ENCODE measurements around the gene CYGB. TPM values are rescaled to one million over a fixed set of nuclear protein-coding genes. Genes with fewer than 3 reads are reported as not detected.

Gene CYGB
- total RNA-seq, 1 donor from 2014 or later = 9.1 TPM

DNA sequence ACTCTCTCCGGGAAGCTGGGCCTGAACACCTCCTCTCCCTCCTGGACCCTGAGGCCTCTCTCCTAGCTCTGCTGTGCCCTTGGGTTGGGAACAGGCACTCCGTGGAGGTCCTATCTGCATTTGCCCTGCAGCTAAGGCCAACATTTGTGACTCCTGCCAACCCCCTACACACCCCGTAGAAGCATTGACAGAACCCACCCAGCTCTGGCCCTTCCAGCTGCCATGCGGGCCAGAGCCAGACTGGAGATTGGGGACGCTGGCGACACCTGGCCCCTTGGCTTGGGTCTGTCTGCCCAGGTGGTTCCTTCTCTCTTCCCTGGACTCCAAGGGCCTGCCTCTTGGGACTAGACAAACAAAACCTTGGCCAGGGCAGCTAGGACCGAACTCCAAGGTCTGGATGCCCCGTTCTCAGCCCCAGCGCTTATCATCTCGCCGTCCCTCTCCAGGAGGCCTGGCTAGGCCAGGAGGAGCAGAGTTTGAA lies 35.6 kb downstream of the CYGB start:
- no peaks in the 10 kb centered on the region for H3K36me3 Mint-ChIP-seq (ENCODE audit: unreplicated experiment)
- H3K4me1 Mint-ChIP-seq (ENCODE audit: unreplicated experiment) = peaks cover 47% of the 10 kb centered on the region
- peaks cover 1% of the 10 kb centered on the region for H3K27me3 Mint-ChIP-seq (ENCODE audit: unreplicated experiment)
- DNase-seq (ENCODE audit: extremely low spot score, unreplicated experiment) = no peak
- peak overlapping the region; percentile 89 for H3K27ac Mint-ChIP-seq (ENCODE audit: unreplicated experiment)
- no peaks in the 10 kb centered on the region for H3K9me3 Mint-ChIP-seq (ENCODE audit: unreplicated experiment)
- H3K4me3 Mint-ChIP-seq (ENCODE audit: unreplicated experiment) = peak overlapping the region; percentile 81
- TF ChIP-seq, protein P1, sequence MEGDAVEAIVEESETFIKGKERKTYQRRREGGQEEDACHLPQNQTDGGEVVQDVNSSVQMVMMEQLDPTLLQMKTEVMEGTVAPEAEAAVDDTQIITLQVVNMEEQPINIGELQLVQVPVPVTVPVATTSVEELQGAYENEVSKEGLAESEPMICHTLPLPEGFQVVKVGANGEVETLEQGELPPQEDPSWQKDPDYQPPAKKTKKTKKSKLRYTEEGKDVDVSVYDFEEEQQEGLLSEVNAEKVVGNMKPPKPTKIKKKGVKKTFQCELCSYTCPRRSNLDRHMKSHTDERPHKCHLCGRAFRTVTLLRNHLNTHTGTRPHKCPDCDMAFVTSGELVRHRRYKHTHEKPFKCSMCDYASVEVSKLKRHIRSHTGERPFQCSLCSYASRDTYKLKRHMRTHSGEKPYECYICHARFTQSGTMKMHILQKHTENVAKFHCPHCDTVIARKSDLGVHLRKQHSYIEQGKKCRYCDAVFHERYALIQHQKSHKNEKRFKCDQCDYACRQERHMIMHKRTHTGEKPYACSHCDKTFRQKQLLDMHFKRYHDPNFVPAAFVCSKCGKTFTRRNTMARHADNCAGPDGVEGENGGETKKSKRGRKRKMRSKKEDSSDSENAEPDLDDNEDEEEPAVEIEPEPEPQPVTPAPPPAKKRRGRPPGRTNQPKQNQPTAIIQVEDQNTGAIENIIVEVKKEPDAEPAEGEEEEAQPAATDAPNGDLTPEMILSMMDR (IDR thresholded peaks at IDR 0.05) = no peak

DNA sequence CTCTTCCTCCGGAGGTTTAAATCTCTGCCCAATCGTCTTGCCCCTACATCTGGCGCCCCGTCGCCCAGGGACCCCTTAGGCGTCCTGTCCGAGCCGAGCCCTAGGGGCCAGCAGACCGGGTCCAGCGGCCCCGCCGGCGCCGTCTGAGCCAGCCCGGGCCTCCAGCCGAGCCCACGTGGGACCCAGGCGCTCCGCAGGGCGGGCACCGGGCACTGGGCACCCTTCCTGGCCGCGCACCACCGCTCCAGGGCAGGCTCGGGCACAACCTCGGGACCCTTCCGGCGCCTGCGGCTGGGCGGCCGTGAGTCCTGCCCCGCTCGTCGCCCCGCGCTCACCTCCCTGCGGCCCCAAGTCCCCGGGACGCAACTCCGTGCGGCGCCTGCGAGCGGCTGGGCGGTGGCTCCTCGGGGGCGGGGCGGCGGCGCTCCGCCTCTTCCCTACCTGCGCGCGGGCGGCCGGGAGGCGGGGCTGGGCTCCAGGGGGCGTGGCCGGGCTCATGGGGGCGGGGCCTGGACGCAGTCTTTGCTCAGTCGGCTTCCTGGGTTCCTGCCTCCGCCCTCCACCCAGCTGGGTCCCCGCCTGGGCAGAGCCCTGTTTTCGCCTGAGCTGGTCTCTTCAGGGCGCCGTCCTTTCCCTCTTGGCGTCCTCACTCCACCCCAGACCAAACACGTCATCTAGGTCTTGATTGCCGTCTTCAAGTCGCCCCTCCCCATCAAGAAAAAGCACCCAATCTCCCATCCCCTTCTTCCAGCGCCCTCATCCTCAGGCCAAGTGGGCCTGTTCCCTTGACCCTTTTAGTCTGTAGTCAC lies 36.3 kb downstream of the CYGB start, which contains the start of gene RHBDF2:
TSS of gene RHBDF2 (minus strand) at position 406 of the 809 bp plus-strand sequence. CDS start 19,899 bp downstream, outside the sequence.
- no peaks in the 10 kb centered on the region for H3K27me3 Mint-ChIP-seq (ENCODE audit: unreplicated experiment)
- H3K9me3 Mint-ChIP-seq (ENCODE audit: unreplicated experiment) = no peaks in the 10 kb centered on the region
- H3K27ac Mint-ChIP-seq (ENCODE audit: unreplicated experiment) = peak within 1 kb of the TSS; percentile 89
- peaks cover 51% of the 10 kb centered on the region for H3K4me1 Mint-ChIP-seq (ENCODE audit: unreplicated experiment)
- DNase-seq (ENCODE audit: extremely low spot score, unreplicated experiment) = peak; percentile 94
- TF ChIP-seq, protein P1 (IDR thresholded peaks at IDR 0.05) = no peak
- peak within 1 kb of the TSS; percentile 81 for H3K4me3 Mint-ChIP-seq (ENCODE audit: unreplicated experiment)
- no peaks in the 10 kb centered on the region for H3K36me3 Mint-ChIP-seq (ENCODE audit: unreplicated experiment)

DNA sequence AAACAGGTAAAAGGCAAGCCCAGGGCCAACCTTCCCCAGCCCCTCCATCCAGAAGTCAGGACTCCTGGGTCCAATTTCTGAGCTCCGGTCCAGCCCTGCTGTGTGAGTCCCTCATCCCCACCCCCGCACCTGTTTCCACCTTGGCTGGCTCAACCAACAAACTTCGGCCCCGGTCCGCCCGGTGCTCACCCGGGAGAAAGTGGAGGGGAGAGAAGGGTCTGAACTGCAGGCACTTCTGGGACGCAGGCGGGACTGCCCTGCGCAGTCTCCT lies 36.8 kb downstream of the CYGB start:
- Mint-ChIP-seq H3K4me1 (ENCODE audit: unreplicated experiment) (peaks cover 53% of the 10 kb centered on the region), H3K4me3 (ENCODE audit: unreplicated experiment) (peak overlapping the region; percentile 70), H3K36me3 (ENCODE audit: unreplicated experiment) (no peaks in the 10 kb centered on the region), H3K27me3 (ENCODE audit: unreplicated experiment) (no peaks in the 10 kb centered on the region), H3K27ac (ENCODE audit: unreplicated experiment) (no peak overlapping the region), H3K9me3 (ENCODE audit: unreplicated experiment) (no peaks in the 10 kb centered on the region)
- TF ChIP-seq, protein P1 (IDR thresholded peaks at IDR 0.05) = no peak
- no peak for DNase-seq (ENCODE audit: extremely low spot score, unreplicated experiment)

GRCh38 chr17:76500074-76500746 lies 37.3 kb downstream of the CYGB start:
- TF ChIP-seq, protein P1 (IDR thresholded peaks at IDR 0.05) = no peak
- Mint-ChIP-seq H3K27me3 (ENCODE audit: unreplicated experiment) (no peaks in the 10 kb centered on the region), H3K27ac (ENCODE audit: unreplicated experiment) (peak overlapping the region; percentile 68), H3K4me3 (ENCODE audit: unreplicated experiment) (peak overlapping the region; percentile 70), H3K9me3 (ENCODE audit: unreplicated experiment) (no peaks in the 10 kb centered on the region), H3K36me3 (ENCODE audit: unreplicated experiment) (no peaks in the 10 kb centered on the region), H3K4me1 (ENCODE audit: unreplicated experiment) (peaks cover 54% of the 10 kb centered on the region)
- DNase-seq (ENCODE audit: extremely low spot score, unreplicated experiment) = no peak

GRCh38 chr17:76499267-76499667 lies 38.2 kb downstream of the CYGB start:
- peak overlapping the region; percentile 85 for H3K27ac Mint-ChIP-seq (ENCODE audit: unreplicated experiment)
- DNase-seq (ENCODE audit: extremely low spot score, unreplicated experiment) = no peak
- H3K36me3 Mint-ChIP-seq (ENCODE audit: unreplicated experiment) = no peaks in the 10 kb centered on the region
- H3K4me1 Mint-ChIP-seq (ENCODE audit: unreplicated experiment) = peaks cover 54% of the 10 kb centered on the region
- H3K4me3 Mint-ChIP-seq (ENCODE audit: unreplicated experiment) = no peak overlapping the region
- H3K27me3 Mint-ChIP-seq (ENCODE audit: unreplicated experiment) = no peaks in the 10 kb centered on the region
- TF ChIP-seq, protein P1 (IDR thresholded peaks at IDR 0.05) = no peak
- no peaks in the 10 kb centered on the region for H3K9me3 Mint-ChIP-seq (ENCODE audit: unreplicated experiment)

Data from osteocyte (in vitro differentiated cells).